WI38 (cell line): ENCODE measurements around the gene GMDS.

Experiments used
- H3K4me3 ChIP-seq: 2 replicates; pipeline ENCODE4 v1.5.1; 2011; ENCODE audit warnings: low read depth, mild to moderate bottlenecking, control low read depth, low read length
- TF ChIP-seq, protein P1 (sequence below): IDR thresholded peaks from 2 replicates; pipeline ENCODE4 v1.5.1; 2012; ENCODE audit warnings: low read depth, mild to moderate bottlenecking, control low read depth, low read length

Gene GMDS

DNA sequence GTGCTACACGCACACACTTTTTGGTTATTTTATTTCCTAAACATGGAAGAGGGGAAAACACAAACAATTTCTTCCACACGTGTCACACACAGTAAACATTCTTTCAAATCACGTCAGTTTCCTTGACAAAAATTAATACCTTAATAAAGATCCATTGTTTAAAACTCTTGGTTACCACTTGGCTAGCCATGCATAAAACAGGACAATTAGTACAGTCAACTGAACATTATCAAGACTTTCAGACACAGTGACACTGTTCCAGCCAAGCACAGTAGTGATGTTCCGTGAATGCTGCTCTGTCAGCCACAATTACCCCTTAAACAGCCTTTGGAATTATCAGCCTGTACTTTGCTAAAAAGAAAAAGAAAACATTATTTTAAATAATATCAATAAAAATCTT lies 50.8 kb downstream of the GMDS start:
- no peak overlapping the region for H3K4me3 ChIP-seq
- TF ChIP-seq, protein P1, sequence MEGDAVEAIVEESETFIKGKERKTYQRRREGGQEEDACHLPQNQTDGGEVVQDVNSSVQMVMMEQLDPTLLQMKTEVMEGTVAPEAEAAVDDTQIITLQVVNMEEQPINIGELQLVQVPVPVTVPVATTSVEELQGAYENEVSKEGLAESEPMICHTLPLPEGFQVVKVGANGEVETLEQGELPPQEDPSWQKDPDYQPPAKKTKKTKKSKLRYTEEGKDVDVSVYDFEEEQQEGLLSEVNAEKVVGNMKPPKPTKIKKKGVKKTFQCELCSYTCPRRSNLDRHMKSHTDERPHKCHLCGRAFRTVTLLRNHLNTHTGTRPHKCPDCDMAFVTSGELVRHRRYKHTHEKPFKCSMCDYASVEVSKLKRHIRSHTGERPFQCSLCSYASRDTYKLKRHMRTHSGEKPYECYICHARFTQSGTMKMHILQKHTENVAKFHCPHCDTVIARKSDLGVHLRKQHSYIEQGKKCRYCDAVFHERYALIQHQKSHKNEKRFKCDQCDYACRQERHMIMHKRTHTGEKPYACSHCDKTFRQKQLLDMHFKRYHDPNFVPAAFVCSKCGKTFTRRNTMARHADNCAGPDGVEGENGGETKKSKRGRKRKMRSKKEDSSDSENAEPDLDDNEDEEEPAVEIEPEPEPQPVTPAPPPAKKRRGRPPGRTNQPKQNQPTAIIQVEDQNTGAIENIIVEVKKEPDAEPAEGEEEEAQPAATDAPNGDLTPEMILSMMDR, result no peak

DNA sequence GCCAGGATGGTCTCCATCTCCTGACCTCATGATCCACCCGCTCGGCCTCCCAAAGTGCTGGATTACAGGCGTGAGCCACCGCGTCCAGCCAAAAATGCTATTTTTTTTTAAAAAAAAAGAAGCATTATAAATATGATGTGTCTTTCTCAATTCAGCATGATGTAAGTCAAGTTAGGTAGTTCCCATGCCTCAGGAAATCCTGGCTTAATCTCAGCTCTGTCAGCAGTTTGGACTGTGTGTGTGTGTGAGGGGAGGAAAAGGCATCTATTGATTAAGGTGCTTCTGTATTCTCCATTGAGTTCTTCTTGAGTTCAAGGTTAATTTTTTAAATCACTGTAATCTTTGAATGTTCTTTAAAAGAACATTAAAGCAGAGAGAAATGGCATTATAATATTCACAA lies 51.5 kb downstream of the GMDS start:
- TF ChIP-seq, protein P1, result no peak
- no peak overlapping the region for H3K4me3 ChIP-seq

DNA sequence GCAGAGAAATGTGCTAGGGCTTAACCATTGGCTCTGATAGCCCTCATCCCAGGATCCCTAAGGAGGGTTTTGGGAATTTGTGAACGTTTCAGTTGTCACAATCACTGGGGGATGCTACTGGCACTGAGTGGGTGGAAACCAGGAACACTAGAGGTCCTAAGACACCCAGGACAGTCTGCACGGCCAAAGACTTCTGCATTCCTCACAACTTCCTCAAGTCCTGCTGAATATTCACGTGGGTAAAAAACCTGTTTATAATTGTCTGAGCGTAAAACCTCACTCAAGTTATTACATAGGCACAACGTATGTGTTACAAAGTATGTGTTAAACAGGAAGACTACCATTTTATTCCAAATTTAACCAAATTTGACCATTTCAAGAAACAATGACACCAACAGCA lies 52.4 kb downstream of the GMDS start:
- TF ChIP-seq, protein P1, result no peak
- H3K4me3 ChIP-seq, result no peak overlapping the region

DNA sequence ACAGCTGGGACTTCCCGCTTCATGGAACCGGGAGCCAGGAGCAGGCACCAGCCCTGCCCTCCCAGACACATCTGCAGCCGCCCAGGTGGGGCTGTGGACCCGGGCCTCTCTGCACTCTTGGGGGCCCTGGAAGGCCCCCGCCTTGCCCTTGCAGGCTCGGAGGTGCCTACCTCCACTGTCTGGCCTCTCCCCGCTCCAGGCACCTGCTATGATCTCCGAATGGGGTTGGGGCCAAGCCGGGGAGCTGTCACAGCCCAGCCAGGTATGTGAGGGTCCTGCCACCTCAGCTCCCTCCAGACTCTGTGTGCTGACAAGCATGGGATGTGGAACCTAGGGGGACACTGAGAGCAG lies 54.0 kb downstream of the GMDS start:
- no peak overlapping the region for H3K4me3 ChIP-seq
- TF ChIP-seq, protein P1, result no peak

DNA sequence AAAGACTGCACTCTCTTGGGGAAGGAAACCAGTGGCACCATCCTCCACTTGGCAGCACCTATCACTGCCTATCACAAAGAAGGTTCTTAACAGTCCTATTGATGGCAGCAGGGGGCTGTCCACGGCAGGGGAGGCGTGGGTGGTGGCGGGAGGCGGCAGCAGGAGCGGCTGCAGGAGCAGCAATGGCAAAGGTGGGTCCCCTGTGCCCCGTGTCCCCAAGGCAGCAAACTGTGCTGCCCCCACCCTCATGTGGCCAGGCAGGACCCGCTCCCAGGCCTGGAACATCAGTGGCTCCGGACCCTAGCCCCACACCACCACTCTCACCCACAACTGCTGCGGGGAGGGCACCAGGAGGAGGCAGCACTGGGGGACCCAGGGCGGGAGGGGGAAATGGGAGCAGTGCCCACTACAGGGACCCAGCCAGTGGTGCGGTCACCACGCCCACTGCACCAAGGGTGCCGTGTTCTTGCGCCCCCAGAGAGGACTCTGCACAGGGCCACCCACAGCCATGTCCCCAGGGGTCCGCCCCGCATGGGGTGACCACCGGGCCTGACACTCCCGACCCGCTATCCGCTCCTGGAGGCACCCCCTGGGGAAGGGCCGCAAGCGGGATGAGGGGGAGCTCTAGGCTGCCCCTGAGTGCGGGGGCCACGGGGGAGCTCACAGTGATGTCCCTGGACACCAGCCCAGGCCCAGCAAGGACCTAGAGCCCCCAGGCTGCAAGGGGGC lies 54.6 kb downstream of the GMDS start:
- TF ChIP-seq, protein P1, result no peak
- no peak overlapping the region for H3K4me3 ChIP-seq

DNA sequence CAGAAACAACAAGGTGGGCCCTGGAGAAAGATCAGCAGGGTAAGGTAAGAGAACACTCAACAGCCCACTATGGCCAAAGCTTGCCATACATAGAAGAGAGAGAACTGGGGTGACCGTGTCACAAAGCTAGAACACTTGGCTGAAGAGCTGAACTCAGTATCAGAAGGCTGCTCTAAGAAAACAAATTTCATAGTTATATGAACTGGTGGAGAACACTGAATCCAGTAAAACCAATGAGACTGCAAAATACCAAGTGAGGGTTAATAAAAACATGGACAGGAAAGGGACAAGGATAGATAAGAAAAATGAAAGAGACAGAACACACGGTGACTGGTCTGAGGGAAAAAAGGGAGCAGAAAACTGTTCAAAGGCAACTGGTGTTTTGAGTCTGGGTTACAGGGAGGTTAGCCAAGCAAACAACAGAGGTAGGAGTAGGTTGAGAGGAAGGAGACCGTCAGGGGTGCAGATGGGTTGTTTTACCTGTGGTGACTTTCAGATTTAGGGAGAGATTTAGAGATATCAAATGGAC lies 56.5 kb downstream of the GMDS start:
- TF ChIP-seq, protein P1, result no peak
- no peak overlapping the region for H3K4me3 ChIP-seq

DNA sequence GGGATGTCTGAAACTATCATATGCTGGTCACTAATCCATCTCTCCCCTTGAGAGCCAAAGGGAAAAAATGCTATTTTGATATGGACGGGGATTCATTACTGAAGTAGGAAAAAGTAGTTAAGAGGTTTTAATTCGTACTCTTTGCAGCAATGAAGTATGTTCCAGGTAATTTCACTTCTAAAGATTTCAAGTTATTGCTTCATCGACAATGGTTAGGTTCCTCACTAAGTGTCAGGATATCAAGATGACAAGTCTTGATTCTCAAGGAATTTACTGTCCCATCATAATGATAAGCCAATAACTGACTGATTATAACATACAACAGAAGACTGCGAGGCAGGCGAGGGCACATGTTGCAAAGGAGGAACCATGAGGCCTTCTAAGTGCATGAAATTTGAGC lies 57.0 kb downstream of the GMDS start:
- TF ChIP-seq, protein P1, result no peak

More for the DNA sequence above, 57.0 kb downstream of the GMDS start:
- H3K4me3 ChIP-seq, result no peak overlapping the region
